SJSA1 (cell line): ENCODE data around the gene PSAPL1. TPM values are rescaled to one million over a fixed set of nuclear protein-coding genes. Genes with fewer than 3 reads are reported as not detected.

Experiments
- DNase-seq, 2 experiments: peaks; one replicate each; pipeline ENCODE4 v3.0.0-alpha.2; 2015 to 2020; ENCODE audit warnings: low spot score in 2 of 2, low read depth in 1 of 2
- H3K27ac ChIP-seq: fragments of 250-450 bp; sonication (Bioruptor Pico); 2 replicates; pipeline ENCODE4 v1.5.1; 2020; ENCODE audit warnings: mild to moderate bottlenecking, moderate library complexity
- H3K27me3 ChIP-seq: fragments of 250-450 bp; sonication (Bioruptor Pico); replicated peaks from 2 replicates; pipeline ENCODE4 v1.5.1; 2020; ENCODE audit warnings: mild to moderate bottlenecking, moderate library complexity
- H3K36me3 ChIP-seq: fragments of 250-450 bp; sonication (Bioruptor Pico); 2 replicates; pipeline ENCODE4 v1.5.1; 2020; ENCODE audit warnings: mild to moderate bottlenecking
- H3K4me1 ChIP-seq: fragments of 250-450 bp; sonication (Bioruptor Pico); replicated peaks from 2 replicates; pipeline ENCODE4 v1.6.1; 2021; ENCODE audit warnings: mild to moderate bottlenecking
- H3K4me3 ChIP-seq: fragments of 250-450 bp; sonication (Bioruptor Pico); 2 replicates; pipeline ENCODE4 v1.5.1; 2020; ENCODE audit warnings: mild to moderate bottlenecking
- H3K9me3 ChIP-seq: fragments of 250-450 bp; sonication (Bioruptor Pico); replicated peaks from 2 replicates; pipeline ENCODE4 v1.5.1; 2020; ENCODE audit warnings: mild to moderate bottlenecking
- total RNA-seq: library from RNA; depleted of rRNA; stranded (reverse); fragments of >200 nt; shearing (Covaris generic); gene quantifications from 2 replicates; pipeline ENCODE4 v1.2.3, GENCODE V29; 2014; rRNA removed

Gene PSAPL1
- total RNA-seq, 1 experiment from 2014 or later = not detected

DNA sequence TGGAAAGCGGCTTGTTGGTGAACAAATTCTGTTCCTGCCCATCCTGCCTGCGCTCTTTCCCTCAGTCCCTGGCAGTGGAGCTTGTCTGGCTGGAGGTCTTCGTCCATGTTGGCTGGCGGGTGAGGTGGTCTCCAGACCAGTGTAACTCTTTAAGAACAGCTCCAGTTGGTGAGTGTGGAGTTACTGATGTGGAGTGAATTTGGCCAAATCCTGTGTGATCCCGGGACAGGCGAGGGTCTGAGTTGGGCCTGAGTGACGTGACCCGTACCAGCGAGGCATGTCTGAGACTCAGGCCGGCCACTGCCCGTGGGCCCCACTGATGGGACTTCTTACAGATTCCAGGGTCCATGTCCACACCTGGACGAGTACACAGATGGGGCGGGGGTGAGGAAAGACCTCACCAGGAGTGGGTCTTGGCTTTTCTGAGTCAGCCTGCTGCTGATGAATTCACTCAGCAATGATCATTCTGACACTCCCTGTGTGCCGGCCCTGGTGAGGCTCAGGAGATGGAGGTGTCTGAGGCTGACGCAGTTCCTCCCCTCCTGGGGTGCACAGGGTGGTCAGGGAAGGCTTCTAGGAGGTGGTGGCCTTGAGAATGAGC is 45.5 kb downstream of the PSAPL1 start:
- DNase-seq = peak in 1 of 2 experiments; percentile 21
- Histone ChIP-seq H3K27ac (no peak overlapping the region), H3K4me1 (no peaks in the 10 kb centered on the region), H3K9me3 (no peaks in the 10 kb centered on the region), H3K27me3 (no peaks in the 10 kb centered on the region), H3K36me3 (no peaks in the 10 kb centered on the region), H3K4me3 (no peak overlapping the region)

DNA sequence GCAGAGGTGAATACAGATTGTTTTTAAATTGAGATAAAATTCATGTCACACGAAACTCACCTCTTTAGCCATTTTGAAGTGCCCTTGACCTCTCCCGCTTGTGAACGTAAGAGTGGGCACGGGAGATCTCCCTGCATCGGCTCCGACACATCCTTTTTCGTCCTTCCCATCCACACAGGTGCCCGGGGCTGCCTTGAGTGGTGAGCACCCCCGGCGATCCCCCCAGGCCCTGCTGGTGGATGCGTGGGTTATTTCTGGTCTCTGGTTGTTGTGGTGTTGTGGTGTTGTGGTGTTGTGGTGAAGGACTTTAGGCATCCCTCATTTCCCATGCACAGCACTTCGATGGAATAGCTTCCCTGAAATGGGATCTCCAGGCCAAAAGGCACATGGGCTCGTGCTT is 46.1 kb downstream of the PSAPL1 start:
- Histone ChIP-seq H3K36me3 (no peaks in the 10 kb centered on the region), H3K27me3 (no peaks in the 10 kb centered on the region), H3K9me3 (no peaks in the 10 kb centered on the region), H3K4me1 (no peaks in the 10 kb centered on the region), H3K27ac (no peak overlapping the region), H3K4me3 (no peak overlapping the region)
- DNase-seq = no peak

DNA sequence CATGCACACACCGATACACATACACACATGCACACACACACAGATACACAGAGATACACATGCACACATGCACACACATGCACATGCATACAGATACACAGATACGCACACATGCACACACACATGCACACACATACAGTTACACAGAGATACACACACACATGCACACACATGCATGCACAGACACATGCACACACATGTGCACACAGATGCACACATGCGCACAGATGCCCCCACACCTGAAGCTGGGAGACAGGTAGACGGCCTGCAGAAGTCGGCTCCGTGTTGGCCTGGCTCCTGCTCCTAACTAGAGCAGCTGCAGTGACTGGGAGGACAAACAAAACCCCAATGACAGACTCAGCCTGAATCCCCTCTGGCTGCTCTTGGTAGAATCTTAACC is 46.8 kb downstream of the PSAPL1 start:
- Histone ChIP-seq H3K4me3 (no peak overlapping the region), H3K4me1 (no peaks in the 10 kb centered on the region), H3K27ac (no peak overlapping the region), H3K9me3 (no peaks in the 10 kb centered on the region), H3K27me3 (no peaks in the 10 kb centered on the region), H3K36me3 (no peaks in the 10 kb centered on the region)
- peak in 1 of 2 experiments; percentile 6 for DNase-seq

DNA sequence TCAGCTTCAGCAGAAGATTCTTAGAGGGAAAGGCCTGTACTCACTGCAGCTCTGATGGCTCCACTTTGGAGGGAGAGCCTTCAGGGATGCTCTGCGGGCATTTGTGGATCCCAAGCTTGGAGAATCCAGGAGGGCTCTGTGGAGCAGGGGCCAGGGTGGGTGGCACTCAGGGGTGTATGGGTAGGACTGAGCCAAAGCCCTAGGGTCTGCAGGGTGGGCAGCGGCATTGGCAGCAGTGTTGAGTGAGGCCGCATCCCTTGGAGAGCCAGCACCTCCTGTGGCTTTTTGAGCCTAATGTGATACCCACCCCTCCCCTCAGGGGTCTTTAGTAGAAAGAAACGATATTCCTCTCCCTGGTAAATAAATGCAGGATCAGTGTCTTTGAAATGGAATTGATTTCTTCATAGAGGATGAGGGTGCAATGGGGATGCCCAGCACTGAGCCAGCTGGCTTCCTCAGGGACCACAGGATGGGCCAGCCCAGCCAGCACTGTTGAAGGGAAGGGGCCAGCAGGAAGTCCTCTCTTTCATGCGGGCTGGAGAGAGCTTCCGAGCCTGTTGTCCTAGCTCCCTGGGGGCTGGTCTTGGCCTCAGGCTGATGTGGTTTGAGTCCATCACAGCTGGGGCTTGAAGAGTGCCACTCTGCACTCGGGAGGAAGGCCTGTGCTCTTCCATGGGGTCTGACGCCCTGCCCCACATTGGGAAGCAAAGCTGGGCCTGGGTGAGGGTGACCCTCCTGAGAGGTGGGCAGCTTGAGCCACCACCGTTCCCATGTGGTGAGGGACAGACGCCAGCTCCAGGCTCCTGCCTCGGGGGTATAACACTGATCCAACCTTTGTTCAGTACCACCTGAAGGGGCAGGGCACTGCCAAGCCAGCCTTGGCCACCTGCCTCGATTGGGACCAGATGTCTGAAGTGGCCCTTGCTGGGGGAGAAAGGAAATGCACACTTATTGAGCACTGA is 49.5 kb downstream of the PSAPL1 start:
- Histone ChIP-seq H3K9me3 (no peaks in the 10 kb centered on the region), H3K27ac (no peak overlapping the region), H3K36me3 (no peaks in the 10 kb centered on the region), H3K27me3 (no peaks in the 10 kb centered on the region), H3K4me3 (no peak overlapping the region), H3K4me1 (no peaks in the 10 kb centered on the region)
- DNase-seq = peak in 1 of 2 experiments; percentile 14

DNA sequence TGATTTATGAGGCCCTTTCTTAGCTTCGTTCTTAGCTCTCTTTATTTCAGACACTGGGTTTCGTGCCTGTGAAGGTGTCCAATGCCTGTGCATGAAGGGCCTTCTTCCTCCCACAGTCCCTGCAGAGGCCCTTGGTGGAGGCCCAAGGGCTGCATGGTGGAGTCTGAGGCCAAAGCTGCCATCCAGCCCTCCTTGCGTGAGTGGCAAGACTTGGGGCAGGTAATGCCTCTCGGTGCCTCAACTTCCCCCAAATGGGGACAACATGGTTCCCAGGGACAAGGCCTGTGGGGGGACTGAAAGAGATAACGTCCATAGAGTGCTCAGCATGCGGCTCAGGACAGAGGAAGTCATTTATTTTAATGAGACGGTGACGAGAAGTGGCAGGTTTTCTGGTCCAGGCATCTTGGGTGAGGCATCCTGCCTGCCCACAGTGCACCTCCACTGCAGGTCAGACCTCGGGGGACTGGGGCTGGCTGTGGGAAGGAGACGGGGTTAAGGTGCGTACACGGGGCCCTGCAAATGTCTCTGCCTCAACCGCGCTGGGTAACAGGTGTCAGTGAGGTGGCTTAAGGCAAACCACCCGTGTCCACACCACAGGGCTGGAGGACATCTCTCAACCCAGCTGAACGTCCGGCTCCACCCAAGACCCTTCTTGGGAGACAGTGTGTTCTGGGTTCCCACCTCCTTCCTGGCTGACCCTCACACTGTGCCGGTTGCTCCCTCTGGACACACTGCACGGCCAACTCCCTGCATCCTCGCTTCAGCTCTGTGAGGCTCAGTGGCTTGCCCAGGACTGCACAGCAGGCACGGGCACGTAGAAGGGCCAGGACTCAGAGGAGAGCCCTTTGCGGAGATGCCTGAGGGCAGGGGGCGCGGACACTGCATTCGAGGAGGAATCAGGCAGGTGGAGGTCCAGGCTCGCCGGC is 50.5 kb downstream of the PSAPL1 start:
- DNase-seq = peak in 1 of 2 experiments; percentile 8
- no peaks in the 10 kb centered on the region for H3K9me3 ChIP-seq
- H3K27ac ChIP-seq = no peak overlapping the region
- no peak overlapping the region for H3K4me3 ChIP-seq
- no peaks in the 10 kb centered on the region for H3K36me3 ChIP-seq
- no peaks in the 10 kb centered on the region for H3K4me1 ChIP-seq
- H3K27me3 ChIP-seq = no peaks in the 10 kb centered on the region

DNA sequence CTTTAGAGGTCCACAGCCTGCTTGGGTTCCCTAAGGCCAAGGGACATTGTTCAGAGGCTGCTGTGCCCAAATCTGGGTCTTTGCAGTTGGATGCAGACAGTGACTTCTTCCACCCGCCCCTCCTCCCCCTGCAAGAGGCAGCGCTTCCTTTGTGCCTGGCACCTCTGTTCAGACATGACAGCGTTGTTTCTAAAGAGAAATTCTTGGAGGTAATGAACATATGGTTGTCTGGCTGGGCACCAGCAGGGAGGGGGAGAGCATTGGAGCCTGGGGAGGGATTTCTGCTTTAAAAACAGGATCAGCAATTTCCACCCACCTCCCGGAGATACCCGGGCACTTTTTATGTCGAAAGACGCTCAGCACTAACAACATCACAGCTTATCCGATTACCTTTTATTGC is 51.5 kb downstream of the PSAPL1 start:
- Histone ChIP-seq H3K36me3 (no peaks in the 10 kb centered on the region), H3K27me3 (no peaks in the 10 kb centered on the region), H3K4me1 (no peaks in the 10 kb centered on the region), H3K27ac (no peak overlapping the region), H3K4me3 (no peak overlapping the region), H3K9me3 (no peaks in the 10 kb centered on the region)
- peak in 1 of 2 experiments; percentile 2 for DNase-seq

DNA sequence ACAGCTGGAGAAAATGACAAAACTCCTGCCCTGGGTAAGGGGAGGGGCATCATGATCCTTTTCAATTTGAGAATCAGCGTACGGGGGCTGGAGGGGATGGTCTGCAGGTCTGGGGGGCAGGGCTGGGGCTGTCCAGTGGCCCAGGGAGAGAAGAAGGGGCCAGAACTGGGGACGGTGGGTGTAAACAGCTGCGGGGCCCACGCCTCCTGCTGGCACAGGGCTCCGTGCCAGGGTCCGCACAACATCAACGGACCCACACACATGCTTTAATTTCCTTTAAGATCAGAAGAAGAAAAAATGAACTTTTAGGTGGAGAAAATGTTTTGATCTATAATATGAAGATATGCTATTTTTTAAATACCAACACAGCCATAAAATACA is 52.1 kb downstream of the PSAPL1 start:
- Histone ChIP-seq H3K27me3 (no peaks in the 10 kb centered on the region), H3K9me3 (no peaks in the 10 kb centered on the region)
- DNase-seq = no peak

DNA sequence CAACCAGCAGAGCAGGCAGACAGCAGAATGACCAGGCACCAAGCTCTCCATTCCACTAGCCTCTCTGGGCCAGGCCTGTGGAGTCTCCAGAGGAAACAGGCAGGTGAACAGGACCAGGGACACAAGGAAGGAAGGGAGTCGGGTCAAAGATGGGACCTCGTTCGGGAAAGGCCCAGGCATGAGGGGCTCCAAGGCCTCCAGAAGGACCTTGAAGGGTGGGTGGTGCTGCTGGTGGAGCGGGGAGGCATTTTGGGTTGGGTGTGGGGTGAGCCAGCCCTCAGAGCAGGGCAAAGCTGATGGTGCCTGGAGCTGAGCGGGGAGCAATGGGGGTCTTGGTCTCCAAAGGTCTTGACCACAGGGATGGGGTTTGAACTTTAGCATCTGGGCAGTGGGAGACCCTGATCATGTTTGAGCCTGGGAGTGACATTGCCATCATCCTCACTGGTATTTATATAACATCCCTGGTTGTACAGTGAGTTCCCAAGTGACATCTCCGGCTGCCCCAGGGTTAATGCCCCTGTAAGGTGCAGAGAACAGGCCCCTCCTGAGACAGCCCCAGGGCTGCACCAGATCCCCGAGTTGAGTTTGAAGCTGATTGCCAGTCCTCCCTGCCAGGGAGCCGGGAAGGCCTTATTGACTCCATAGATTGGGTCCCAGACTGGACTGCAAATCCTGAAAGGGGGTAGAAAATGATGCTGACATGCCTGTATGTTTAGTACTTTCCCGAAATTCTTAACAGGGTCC is 52.7 kb downstream of the PSAPL1 start:
- H3K4me1 ChIP-seq = no peaks in the 10 kb centered on the region
- no peaks in the 10 kb centered on the region for H3K27me3 ChIP-seq
- no peaks in the 10 kb centered on the region for H3K36me3 ChIP-seq
- H3K4me3 ChIP-seq = no peak overlapping the region
- no peaks in the 10 kb centered on the region for H3K9me3 ChIP-seq
- H3K27ac ChIP-seq = no peak overlapping the region
- no peak for DNase-seq

More for the DNA sequence above, 52.1 kb downstream of the PSAPL1 start:
- Histone ChIP-seq H3K4me3 (no peak overlapping the region), H3K27ac (no peak overlapping the region), H3K4me1 (no peaks in the 10 kb centered on the region), H3K36me3 (no peaks in the 10 kb centered on the region)

DNA sequence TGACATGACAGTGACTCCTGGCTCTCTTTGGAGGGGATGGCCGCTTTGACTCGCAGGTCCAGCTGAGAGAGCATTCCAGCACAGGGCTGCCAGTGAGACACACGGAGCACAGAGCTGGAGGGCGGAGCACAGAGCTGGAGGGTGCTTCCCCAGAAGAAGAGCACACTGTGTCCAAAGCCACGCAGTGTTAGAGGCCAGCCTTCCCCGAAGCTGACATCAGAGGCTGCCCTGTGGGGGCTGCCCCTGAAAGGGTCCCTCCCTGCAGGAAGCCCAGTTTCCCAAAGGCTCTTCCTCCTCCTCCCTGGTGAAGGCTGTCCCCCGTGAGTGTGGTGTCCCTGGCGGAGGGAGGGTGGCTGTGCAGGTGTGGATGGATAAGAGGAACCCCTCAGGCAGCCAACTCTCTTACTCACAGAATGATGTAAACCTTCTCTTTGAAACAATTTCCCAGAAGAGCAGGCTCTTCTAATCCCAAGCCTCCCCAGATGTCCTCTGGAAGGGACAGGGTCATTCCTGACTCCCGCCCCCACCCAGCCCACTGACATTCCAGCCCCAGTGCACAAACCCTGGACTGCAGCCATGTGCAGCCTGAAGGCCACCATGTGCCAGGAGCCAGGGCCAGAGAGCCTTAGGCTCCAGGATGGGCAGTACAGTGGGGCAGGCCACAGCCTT is 53.4 kb downstream of the PSAPL1 start:
- Histone ChIP-seq H3K9me3 (no peaks in the 10 kb centered on the region), H3K4me1 (no peaks in the 10 kb centered on the region), H3K4me3 (no peak overlapping the region), H3K27me3 (no peaks in the 10 kb centered on the region), H3K36me3 (no peaks in the 10 kb centered on the region), H3K27ac (no peak overlapping the region)
- DNase-seq = no peak

Other genes starting within 250 kb of the PSAPL1 start
- gene SORCS2, start 242.4 kb downstream of the PSAPL1 start, total RNA-seq = 0.05 TPM in 1 of 2 replicates, not detected in the other